ENCODE results near the gene CYFIP1.
A peak's percentile ranks its signal among the peaks of the same experiment; 100 is the strongest.

Gene CYFIP1

DNA sequence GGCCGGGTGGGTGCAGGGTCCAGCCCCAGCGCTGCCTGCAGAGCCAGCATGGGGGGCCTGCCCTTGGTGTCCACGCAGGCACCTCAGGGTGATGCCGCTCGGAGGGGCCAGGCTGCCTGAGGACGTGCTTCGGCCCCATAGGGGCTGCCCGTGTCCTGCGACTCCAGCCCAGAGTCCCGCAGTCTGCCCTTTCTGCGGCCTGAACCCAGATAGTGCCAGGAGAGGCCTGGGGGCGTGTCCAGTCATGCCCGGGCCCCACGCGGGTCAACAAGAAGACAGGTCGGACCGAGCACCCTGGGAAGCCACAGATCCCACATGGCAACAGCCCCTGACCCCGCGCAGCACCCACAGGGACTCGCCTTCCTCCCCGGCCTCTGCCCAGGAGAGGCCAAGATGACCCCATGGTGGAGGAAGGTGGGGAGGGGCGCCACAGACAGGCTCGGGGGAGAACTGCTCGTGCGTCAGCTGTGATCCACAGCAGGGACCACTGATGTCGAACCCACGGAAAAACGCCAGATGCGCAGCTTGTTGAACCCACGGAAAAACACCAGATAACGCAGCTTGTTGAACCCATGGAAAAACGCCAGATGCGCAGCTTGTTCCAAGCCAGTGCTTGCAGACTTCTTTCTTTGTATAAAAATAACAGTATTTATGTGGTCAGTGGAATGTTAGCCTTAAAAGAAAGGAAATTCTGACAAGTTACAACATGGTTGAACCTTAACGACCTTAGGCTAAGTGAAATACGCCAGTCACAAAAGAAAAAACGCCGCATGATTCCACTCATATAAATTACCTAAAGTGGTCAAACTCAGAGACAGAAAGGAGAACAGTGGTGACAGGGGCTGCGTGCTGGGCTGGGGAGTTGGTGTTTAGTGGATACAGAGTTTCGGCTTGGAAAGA, 28.5 kb downstream of the CYFIP1 start:
- in situ Hi-C loops (cut with HindIII; ENCODE audit: low pct_unique_long_range_greater_than_20kb, low sequenced_read_pairs), result no loop called here
- no peak for TF ChIP-seq JUND (IDR thresholded peaks at IDR 0.05; ENCODE audit: low read depth)
- DNase-seq (ENCODE audit: low read depth in 1 of 2, low spot score in 1 of 2), result no peak

DNA sequence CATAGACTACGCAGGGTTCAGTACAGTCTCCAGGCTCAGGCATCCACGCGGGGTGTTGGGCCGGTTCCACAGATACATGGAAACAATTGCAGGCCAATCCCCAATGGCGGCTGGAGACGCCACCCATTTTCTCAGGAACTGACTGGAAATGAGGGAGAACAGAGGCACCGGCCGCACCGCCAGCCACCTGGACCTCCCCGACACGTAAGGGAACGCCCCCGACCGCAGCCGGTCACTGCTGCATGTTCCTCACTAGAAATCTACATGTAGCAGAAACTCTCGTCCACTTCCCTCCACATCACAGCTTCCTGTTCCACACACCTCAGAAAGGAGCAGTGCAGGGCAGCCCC, 29.2 kb downstream of the CYFIP1 start:
- in situ Hi-C loops (cut with HindIII; ENCODE audit: low pct_unique_long_range_greater_than_20kb, low sequenced_read_pairs), result no loop called here

DNA sequence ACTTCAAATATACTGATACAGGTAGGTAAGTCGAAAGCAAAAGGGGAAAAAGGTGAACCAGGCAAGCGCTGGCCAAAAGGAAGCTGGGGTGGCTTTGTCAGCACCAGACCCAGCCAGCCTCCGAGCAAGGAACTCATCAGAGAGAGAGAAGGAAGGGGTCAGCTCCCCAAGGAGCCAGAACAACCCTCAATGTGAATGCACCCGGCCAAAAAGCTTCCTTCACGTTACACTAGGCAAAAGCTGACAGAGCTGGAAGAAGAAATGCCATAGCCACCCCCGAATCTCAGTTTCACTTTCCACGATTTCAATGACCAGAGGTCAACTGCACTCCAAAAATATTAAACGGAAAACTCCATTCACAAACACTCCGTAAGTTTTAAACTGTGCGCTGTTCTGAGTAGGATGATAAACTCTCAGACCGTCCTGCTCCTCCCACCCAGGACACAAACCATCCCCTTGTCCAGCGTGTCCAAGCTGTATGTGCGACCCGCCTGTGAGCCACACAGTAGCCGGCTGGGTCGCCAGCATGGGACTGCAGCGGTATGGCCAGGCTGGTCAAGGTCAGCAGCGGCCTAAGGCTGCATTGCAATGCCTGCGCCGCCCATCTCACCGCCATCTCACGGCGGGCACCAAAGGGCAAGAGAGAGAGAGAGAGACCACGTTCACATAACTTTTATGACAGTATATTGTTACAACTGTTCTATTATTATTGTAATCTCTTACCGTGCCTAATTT, 29.7 kb downstream of the CYFIP1 start:
- in situ Hi-C loops (cut with HindIII; ENCODE audit: low pct_unique_long_range_greater_than_20kb, low sequenced_read_pairs), result no loop called here
- DNase-seq (ENCODE audit: low read depth in 1 of 2, low spot score in 1 of 2), result no peak
- TF ChIP-seq JUND (IDR thresholded peaks at IDR 0.05; ENCODE audit: low read depth), result no peak

More for the DNA sequence above, 29.2 kb downstream of the CYFIP1 start:
- TF ChIP-seq JUND (IDR thresholded peaks at IDR 0.05; ENCODE audit: low read depth), result no peak
- DNase-seq (ENCODE audit: low read depth in 1 of 2, low spot score in 1 of 2), result no peak

DNA sequence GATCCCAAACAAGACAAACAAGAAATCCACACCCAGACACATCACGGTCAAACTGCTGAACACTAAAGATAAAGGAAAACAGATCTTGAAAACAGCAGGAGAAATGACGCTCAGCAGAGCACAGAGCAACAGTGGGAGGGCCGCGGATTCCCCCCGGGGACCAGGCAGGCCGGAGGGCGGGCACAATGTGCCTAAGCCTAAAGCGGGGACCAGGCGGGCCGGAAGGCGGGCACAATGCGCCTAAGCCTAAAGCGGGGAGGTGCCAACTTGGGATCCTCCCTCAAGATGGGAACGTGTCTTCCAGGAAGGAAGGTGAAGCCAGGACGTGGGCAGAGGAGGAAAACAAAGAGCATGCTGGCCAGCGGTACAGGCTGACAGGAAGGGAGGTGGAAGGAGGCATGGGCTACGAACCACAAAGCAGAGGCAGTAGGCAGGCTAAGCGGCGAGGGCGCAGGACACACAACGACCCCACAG, 31.1 kb downstream of the CYFIP1 start:
- TF ChIP-seq JUND (IDR thresholded peaks at IDR 0.05; ENCODE audit: low read depth), result no peak
- peak; percentile 69 to 77 for DNase-seq (ENCODE audit: low read depth in 1 of 2, low spot score in 1 of 2)
- in situ Hi-C loops (cut with HindIII; ENCODE audit: low pct_unique_long_range_greater_than_20kb, low sequenced_read_pairs), result no loop called here

DNA sequence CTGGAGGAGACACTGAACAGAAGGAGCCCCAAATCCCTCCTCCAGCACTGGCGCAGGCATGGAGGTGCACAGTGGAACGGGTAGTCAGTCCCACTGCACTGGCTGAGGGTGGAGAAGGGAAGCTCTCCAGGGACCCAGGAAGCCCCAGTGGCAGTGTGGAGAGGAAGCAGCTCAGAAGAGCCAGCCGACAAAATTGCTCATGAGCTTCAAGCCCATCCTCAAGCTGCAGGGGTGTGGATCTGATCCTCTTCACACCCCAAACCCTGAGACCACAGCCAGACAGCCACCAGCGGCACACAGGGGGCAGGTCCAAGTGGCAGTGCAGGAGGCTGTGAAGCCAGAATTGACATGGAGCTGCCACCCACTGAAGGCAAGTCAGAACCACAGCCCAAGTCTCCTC, 32.1 kb downstream of the CYFIP1 start:
- no peak for DNase-seq (ENCODE audit: low read depth in 1 of 2, low spot score in 1 of 2)
- in situ Hi-C loops (cut with HindIII; ENCODE audit: low pct_unique_long_range_greater_than_20kb, low sequenced_read_pairs), result no loop called here
- TF ChIP-seq JUND (IDR thresholded peaks at IDR 0.05; ENCODE audit: low read depth), result no peak

DNA sequence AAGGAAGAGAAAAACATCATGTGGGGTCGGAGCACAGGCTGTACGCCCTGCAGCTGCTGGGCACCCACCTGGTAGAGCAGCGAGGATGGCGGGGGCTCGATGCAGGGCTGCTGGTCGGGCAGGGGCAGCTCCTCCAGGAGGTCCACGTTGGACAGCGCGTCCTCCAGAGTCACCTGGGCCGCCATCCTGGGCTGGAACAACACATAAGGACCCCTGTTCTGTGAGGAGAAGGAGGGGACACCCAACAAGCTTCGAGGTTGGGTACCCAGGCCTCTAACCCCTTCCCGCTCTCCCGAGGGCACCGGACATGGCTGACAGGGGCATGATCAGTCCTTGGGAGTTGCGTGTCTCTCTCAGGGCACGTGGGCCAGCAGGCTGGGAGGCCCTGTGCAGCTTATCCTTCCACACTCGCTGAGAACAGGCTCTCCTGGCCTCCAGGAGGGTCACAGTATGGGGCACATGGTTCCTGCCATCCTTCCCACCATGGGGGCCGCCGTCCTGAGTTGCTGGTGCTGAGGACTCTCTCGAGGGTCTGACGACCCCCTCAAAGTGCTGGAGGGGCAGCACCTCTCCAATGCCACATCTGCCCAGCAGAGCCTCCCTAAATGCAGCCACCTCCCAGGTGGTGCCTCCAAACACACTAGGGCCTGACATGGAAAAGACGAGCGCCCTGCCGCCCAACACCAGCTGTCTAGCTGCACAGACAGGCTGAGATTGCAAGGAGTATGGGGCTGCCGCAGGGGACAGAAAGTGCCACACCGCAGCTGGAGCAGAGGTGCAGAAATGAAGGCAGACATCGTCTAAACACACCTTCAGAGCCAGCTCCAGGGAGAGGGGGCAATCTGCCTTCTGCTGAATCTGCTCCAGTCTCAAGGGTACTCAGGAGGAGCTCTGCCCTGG, 32.8 kb downstream of the CYFIP1 start:
- no peak for DNase-seq (ENCODE audit: low read depth in 1 of 2, low spot score in 1 of 2)
- in situ Hi-C loops (cut with HindIII; ENCODE audit: low pct_unique_long_range_greater_than_20kb, low sequenced_read_pairs), result no loop called here
- no peak for TF ChIP-seq JUND (IDR thresholded peaks at IDR 0.05; ENCODE audit: low read depth)

DNA sequence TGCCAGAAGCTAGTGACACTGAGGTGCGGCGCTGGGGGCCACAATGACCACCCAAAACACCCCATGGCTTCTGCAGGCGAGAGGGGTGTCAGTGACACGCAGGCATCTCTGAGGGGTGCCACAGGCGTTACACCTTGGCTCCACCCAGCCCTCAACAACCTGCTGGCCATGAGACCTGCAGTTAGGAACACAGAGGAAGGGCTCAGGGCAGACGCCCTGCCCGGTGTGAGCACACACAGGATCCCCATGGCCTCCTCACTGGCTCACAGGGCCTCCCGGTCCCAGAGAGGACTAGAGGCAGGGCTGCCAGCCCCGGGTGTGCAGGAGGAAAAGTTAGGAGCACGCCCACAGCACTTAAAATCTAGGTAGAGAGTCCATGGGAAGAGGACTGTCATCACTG, 35.1 kb downstream of the CYFIP1 start:
- in situ Hi-C loops (cut with HindIII; ENCODE audit: low pct_unique_long_range_greater_than_20kb, low sequenced_read_pairs), result no loop called here
- no peak for TF ChIP-seq JUND (IDR thresholded peaks at IDR 0.05; ENCODE audit: low read depth)
- DNase-seq (ENCODE audit: low read depth in 1 of 2, low spot score in 1 of 2), result no peak

DNA sequence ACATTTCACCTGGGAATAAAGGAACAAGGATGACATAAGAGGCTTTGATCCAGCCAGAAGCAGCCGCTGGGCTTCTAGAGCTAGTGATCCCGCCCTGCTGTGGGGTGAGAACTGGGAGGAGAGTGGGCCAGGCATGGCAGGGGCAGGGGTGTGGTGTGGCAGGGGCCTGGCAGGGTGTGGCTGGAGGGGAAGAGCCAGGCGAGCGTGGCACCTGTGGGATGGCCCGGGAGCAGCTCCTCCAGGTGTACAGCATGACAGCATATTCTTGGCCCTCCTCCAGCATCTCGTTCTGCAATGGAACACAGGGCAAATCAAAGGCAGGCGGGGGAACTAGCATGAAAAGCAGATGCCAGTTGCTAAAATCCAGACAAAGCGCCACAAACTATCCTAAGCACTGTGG, 35.5 kb downstream of the CYFIP1 start:
- DNase-seq (ENCODE audit: low read depth in 1 of 2, low spot score in 1 of 2), result no peak
- no peak for TF ChIP-seq JUND (IDR thresholded peaks at IDR 0.05; ENCODE audit: low read depth)
- in situ Hi-C loops (cut with HindIII; ENCODE audit: low pct_unique_long_range_greater_than_20kb, low sequenced_read_pairs), result no loop called here

DNA sequence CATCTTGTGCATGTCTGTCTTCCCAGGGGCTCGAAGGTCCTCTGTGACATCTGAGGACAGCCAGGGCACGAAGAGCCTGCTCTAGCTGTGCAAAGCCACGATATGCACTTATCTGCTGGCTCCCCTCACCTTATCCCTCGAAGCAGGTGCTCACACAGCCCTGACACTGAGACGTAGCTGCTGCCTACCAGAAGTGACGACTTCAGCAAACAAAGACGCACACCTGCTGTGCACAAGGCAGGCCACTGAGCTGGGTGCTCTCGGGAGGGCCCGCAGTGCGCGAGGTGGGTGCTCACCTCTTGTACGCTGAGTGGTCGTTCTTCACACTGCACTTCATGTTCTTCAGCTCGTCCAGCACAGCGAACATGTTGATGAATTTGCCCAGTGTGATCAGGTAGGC, 37.3 kb downstream of the CYFIP1 start:
- no peak for DNase-seq (ENCODE audit: low read depth in 1 of 2, low spot score in 1 of 2)
- in situ Hi-C loops (cut with HindIII; ENCODE audit: low pct_unique_long_range_greater_than_20kb, low sequenced_read_pairs), result no loop called here
- TF ChIP-seq JUND (IDR thresholded peaks at IDR 0.05; ENCODE audit: low read depth), result no peak

DNA sequence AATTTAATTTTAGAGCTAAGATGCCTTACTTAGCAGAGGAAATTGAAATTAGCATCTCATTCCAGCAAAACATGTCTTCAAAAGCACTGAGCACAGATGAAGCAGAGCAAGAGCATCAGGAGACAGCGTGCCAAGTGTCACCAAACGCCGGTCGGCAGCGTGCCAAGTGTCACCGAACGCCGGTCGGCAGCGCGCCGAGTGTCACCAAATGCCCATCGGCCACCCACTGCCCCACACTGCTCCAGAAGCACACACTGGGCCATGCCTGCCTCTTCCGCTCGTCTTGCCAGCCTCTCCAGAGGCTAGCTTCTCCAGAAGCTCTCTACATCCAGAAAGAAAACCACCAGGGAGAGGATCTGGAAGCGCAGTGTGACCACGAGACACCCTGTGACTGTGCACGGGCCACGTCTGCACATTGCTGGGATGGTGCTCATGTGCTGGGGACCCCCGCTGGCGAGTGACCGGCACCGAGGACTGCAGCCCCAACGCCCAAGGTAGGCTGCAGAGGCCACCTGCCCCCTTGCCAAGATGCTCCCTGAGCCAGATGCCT, 37.8 kb downstream of the CYFIP1 start:
- DNase-seq (ENCODE audit: low read depth in 1 of 2, low spot score in 1 of 2), result no peak
- TF ChIP-seq JUND (IDR thresholded peaks at IDR 0.05; ENCODE audit: low read depth), result no peak
- in situ Hi-C loops (cut with HindIII; ENCODE audit: low pct_unique_long_range_greater_than_20kb, low sequenced_read_pairs), result no loop called here

DNA sequence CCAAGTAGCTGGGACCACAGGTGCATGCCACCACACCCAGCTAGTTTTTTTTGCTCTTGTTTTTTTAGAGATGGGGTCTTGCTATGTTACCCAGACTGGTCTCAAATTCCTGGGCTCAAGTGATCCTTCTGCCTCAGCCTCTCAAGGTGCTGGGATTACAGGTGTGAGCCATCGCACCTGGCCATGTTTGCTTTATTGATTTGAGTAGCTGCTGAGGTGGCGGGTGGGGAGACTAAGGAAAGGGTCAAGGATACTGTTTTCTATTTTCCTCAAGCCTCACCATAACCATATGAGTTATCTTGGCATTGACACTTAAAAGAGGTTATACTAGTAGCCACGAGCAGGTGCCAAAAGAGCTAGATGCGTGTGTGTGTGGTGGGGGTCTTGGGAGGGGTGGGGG, 39.0 kb downstream of the CYFIP1 start:
- no peak for TF ChIP-seq JUND (IDR thresholded peaks at IDR 0.05; ENCODE audit: low read depth)
- DNase-seq (ENCODE audit: low read depth in 1 of 2, low spot score in 1 of 2), result no peak
- in situ Hi-C loops (cut with HindIII; ENCODE audit: low pct_unique_long_range_greater_than_20kb, low sequenced_read_pairs), result no loop called here

DNA sequence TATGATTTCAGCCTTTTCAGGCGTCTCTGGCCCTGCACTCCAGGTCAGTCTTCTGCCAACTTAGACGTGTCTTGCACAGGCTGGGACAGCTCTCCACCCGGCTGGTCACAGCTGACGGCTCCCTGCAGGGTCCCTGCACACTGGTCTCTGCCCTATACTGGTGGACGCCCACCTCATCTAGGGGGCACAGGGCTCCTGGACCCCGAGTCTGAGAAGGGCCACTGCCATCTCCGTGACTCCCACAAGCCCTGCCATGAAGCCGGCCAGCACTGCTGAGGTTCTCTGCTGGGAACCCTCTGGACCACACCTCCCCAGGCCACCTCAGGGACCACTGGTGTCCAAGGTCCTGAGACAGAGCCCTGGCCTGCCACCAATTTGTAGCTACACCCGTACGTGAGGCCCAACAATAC, 40.5 kb downstream of the CYFIP1 start:
- no peak for DNase-seq (ENCODE audit: low read depth in 1 of 2, low spot score in 1 of 2)
- in situ Hi-C loops (cut with HindIII; ENCODE audit: low pct_unique_long_range_greater_than_20kb, low sequenced_read_pairs), result no loop called here
- TF ChIP-seq JUND (IDR thresholded peaks at IDR 0.05; ENCODE audit: low read depth), result no peak
